HG03432 (cell line): ENCODE data around the gene ADGRA1.
"Not testable (repeated sequence)": the region's sequence is repeated elsewhere in the genome, so short reads cannot be mapped to it uniquely, and the experiment has no call there.

Source experiments
- ATAC-seq: cut with Tn5 transposase; IDR thresholded peaks from one replicate; pipeline ENCODE4 v1.9.1; 2021; ENCODE audit warnings: mild to moderate bottlenecking, moderate library complexity; ENCODE audit not compliant: unreplicated experiment

Gene ADGRA1, protein sequence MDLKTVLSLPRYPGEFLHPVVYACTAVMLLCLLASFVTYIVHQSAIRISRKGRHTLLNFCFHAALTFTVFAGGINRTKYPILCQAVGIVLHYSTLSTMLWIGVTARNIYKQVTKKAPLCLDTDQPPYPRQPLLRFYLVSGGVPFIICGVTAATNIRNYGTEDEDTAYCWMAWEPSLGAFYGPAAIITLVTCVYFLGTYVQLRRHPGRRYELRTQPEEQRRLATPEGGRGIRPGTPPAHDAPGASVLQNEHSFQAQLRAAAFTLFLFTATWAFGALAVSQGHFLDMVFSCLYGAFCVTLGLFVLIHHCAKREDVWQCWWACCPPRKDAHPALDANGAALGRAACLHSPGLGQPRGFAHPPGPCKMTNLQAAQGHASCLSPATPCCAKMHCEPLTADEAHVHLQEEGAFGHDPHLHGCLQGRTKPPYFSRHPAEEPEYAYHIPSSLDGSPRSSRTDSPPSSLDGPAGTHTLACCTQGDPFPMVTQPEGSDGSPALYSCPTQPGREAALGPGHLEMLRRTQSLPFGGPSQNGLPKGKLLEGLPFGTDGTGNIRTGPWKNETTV

DNA sequence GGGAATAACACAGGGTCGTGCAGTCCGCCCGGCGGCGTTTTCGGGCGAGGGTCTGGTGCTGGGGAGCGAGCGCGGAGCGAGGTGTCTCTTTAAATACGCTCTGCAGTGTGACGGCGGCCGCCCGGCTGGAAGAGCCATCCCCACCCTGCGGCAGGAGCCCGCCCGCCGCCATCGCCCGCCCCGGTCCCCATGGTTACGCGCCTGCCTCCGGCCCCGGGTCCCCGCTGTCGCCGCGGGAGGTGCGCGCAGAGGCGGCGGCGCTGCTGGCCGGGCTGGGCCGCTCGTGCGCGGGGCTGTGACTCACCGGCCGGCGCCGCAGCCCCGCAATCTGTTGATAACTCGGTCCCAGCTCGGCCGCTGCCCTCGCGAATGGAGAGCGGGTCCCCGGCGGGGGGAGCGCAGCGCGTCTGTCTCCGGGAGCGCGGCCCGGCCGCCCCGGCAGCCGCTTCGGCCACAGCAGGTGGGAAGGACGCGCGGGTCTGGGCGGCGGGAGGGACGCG, at the start of gene ADGRA1:
Gene ADGRA1 (plus strand): TSS at position 246 of the 500 bp plus-strand sequence. CDS start 986 bp downstream, outside the sequence.
- ATAC-seq: no peak

DNA sequence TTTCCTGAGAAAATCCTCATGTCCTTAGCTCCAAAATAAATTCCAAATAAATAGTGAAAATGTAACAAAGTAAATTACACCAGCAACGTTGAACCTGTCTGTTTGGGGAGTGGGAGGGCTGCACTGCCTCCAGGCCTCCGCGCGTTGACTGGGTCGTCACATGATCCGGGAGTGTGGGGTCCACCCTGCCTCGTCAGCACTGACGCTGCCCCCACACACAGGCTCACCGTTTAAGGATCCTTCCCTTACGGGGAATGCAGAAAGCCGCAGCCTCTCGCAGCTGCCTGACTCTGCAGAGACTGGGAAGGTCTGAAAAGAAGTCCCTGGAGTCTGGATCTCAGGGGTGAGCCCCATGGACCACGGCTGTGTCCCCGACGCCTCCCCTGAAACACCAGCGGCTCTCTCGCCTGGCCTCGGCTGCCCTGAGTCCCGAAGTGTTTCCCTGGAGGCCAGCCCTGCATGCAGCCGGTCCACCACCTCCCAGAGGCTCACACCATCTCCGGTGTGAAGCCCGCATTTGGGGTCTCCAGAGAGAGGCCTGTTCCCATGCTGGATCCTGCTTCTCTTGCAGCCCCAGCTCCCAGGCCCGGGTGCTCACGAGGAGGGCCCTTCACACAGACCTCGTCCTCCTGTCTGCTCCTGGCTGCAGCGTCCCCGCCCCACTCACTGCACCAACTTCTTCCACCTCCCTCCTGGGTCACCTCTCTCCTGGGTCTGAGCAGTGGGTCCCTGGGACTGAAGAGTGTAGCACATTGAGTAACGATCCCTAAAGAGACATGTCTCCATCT, 49.5 kb upstream of the ADGRA1 start:
- no peak for ATAC-seq

DNA sequence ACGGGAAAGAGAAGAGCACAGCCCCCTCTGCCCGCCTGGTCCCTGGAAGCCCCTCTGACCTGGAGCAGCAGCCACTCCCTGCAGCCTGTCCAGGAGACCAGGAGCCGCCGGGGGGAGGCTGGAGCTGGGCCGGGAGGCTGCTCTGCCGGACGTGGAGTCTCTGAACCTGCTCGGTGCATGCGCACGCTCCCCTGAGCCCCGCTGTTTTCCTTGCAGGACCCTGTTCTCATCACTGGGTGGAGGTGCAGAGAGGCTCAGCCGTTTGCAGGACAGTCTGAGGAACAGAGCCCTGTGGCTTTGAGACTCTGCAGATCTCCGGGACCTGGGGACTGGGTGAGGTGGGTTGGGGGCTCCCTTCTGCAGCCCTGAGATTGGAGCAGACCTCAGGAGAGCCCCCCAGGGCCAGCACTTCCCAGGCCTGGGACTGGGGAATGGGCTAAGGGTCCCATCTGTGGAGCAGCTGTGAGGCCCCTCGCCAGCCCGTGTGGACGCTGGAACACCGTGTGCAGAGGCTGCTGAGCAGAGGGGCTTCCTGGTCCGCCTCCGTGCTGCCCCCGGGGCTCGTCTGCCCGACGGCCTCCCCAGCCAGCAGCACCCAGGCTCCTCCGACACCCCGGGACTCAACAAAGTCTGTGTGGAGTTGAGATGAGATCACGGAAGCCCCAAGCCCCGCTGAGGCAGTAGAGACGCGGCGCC, 48.5 kb upstream of the ADGRA1 start:
- no peak for ATAC-seq

DNA sequence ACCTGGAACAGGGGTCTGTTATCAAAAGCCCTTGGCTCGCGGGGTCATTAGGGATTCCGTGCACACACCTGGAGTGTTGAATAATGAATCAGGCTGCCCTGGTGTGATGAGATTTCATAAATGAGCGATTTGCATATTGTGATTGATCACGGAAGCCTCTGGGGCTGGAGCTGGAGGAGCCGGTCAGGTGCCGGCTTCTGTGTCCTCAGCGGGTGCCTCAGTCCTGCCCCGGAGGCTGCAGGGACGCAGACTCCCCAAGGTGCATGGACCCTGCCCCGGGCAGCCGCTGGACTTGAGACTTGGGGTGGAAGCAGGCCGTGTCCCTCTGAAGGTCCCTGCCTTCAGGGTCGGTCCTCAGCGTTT, 47.9 kb upstream of the ADGRA1 start:
- no peak for ATAC-seq

DNA sequence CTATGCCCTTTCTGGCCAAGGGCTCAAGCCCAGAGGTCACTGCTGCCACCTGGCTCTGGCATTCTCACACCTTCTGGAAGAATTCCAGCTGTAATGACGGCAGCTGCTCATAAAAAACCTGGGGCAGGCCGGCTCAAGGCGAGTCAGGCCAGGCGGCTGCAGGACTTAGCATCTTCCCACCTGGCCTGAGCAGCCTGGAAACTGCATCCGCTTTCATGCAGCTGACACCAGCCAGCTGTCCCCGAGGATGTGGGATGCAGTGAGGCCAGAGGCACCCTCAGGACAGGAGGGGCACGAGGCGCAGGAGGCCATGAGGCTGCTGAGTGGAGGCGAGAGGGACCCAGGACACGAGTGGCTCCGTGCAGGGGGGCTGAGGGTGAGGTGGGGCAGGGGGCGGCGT, 47.5 kb upstream of the ADGRA1 start:
- ATAC-seq: no peak

DNA sequence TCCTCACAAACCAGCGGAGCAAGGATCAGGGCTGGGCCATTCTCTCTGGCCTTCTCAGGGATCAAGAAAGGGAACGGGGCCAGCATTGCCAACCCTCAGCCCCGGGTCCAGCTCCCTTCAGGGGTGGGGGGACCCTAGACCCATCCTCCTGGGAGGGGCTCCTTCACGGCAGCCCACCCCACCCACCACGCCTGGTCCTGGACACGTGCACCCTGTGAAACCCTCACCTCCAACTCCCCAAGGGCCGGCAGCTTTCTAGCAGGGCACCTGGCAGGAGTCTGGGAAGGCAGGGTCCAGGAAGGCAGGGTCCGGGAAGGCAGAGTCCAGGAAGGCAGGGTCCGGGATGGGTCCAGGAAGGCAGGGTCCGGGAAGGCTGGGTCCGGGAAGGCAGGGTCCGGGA, 46.6 kb upstream of the ADGRA1 start:
- ATAC-seq: no peak

DNA sequence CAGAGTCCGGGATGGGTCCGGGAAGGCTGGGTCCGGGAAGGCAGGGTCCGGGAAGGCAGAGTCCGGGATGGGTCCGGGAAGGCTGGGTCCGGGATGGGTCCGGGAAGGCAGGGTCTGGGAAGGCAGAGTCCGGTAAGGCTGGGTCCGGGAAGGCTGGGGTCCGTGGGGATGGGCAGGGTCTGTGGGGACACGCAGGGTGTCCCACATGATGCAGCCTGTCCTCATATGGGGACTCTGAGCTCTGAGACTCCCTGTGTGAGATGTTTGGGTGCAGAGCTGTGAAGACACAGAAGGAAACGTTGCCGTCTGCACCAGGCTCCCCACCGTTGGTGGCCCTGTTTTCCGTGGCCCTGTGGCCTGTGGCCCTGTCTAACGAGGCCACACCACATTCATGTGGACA, 45.7 kb upstream of the ADGRA1 start:
- no peak for ATAC-seq

DNA sequence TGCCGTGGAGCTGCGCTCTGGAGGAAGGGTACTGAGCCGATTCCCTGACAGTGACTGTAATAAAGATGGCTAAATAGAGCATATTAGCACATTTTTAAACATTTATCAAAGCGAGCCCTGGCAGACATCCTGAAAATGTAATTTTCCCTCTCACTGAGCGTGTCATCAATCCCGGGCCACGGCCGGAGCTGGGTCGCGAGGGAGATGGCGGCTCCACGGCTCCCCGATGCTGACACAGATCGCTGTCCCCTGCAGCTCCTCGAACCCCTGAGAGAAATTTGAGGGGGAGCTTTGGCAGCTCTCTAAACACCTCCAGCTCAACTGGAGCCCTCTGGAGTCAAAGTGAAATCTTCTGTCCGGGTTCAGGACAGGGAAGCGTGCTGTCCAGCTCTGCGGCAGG, 44.9 kb upstream of the ADGRA1 start:
- no peak for ATAC-seq

DNA sequence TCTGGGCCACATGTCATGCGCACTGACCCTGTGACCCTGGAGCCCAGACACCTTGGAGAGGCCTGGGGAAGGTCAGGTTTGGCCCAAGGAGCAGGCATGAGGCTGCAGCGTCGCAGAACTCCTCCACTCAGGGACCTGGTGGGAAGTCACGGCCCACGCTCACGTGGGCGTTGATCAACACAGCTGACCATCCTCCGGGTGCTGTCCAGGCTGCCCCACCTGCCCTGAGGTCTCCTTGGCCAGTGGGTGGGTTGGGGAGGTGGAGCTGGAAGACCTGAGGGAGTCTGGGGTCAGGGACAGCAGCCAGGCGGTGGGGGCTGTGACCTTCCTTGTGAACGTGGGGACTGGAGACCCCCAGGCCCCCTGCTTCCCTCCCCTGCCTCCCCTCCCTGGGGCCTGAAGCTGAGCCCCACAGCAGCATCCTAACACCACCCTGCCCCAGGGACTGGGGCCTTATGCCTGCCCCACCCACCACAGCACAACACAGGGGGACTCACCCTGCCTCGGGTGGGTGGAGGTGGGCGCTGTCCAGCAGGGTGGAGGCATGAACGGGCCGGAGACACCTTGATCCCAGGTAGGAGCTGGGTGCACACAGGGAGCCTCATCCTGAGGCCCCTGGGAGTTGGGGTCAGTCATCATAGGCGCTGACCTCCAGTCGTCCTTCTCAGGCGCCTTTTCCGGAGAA, 44.0 kb upstream of the ADGRA1 start:
- no peak for ATAC-seq

DNA sequence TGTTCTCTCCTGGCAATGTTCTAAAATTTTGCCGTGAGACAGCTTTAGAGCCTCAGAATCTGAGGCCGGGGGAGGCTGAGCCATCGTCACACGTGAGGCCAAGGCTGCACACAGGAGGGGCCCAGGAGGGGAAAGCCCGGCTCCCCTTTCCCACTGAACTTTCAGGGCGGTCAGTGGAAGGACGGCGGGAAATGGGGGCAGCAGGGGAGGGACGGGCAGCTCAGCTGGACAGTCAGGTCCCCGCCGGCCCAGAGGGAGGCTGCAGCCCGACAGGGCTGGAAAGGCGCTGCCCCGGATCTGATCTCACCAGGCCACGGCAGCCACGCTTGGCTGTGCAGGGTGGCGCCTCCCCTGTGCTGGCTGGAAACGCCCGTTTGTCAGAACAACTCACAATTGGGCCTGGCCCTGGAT, 43.3 kb upstream of the ADGRA1 start:
- no peak for ATAC-seq

DNA sequence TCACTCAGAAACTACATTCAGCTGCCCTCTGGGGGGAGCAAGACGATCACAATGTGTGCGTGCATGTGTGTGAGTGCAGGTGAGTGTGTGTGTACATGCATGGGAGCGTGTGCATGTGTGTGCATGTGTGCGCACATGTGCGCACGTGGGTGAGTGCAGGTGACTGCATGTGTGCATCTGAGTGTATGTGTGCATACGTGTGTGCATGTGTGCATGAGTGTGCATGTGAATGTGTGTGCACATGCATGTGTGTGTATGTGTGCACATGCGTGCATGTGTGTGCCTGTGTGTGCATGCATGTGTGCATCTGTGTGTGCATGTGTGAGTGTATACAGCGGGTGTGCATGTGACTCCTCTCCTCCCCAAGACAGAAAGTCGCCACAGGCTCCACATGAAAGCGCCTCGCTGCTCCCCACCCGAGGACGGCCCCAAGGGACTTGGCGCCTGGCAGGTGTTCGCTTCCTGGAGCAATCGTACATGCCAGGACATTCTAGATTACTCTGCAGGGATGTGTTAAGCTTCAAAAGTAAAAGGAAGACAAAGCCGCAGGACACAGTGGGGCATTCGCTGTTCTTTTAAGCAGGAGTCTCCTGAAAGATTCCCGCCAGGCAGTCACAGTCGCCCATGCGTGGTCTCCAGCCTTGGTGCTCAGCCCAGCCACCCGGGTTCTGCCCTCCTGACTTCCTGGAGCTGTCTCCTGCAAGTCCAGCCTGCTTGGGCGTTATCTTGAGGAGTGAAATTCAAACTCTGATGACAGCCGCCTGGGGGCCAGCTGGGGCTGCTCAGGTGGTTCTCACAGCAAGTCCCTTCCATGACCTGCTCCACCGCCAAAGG, 42.0 kb upstream of the ADGRA1 start:
- no peak for ATAC-seq

DNA sequence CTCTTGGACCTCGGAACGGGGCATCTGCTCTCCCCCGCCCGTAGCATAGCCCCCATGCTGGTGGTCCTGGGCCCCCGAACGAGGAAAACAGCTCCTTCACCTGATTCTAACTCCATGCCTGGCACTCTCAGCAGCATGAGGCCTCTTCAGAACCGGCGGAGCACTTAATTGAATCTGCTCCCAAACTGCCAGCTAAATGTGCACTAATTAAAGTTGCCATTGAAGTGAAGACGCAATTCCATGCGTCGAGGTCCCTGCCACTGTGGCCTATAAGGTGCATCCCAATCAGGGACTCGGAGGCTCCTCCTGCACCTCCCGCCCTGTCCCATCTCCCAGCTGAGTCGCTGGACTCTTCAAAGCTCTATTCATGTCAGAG, 41.3 kb upstream of the ADGRA1 start:
- no peak for ATAC-seq

DNA sequence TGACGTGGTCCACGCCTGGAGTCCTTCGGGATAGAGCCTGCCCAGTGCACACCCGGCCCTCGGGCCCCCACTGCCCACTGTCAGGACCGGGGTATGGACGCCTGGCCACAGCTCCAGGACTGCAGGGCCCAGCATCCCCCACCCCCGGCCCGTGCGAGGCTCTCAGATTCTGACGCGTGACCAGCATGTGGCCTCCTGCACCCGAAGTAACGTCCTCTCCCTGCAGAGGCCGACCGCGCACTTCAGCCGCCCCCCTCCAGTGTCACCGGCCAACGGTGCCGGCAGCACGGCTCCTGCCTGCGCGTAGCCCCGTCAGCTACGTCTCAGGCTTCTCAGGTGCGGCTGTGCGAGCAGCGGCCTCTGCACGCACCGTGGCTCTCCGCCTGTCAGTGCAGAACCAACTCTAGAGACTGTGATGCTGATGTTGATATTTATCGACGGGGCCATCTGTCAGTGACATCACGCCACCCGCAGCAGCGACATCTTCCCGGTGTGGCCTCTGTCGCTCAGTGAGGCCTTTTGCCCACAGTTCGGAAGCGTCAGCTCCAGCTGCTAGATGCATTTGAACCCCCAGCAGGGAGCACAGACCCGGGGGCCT, 40.1 kb upstream of the ADGRA1 start:
- no peak for ATAC-seq

DNA sequence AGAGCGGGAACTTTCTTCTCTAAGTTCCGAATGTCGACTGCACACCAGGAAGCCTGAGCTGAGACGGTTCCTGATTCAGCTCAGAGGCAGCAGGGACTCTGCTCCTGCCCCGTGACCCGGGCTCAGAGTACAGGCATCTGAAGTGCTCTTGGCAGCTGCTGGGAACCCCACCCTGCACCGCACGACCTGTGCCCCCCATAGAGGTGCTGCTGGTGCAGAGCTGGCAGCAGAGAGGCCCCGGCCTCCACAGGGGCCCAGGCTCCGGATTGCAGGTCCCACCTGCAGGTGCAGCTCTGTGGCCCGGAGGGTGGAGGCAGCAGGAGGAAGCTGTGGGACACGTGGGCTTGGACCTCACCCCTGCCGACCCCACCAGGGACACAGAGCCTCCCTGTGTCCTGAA, 39.5 kb upstream of the ADGRA1 start:
- no peak for ATAC-seq

DNA sequence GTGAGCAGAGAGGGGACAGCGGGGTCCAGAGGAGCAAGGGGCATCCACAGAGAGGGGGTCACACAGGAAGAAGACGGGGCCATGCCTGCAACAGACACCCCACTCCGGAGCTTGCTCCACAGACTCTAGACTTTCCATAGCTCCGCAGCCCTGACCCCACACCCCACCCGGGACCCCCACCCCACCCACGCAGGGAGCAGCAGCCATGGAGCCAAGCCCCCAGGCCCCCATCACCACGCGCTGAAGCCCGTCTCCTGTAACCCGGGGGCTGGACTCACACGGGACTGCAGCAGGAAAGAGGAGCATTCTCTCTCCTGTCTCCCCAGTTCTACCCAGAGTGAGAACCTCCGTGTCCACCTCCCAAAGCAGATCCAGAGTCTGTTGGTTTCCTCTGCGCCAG, 38.8 kb upstream of the ADGRA1 start:
- ATAC-seq: no peak

DNA sequence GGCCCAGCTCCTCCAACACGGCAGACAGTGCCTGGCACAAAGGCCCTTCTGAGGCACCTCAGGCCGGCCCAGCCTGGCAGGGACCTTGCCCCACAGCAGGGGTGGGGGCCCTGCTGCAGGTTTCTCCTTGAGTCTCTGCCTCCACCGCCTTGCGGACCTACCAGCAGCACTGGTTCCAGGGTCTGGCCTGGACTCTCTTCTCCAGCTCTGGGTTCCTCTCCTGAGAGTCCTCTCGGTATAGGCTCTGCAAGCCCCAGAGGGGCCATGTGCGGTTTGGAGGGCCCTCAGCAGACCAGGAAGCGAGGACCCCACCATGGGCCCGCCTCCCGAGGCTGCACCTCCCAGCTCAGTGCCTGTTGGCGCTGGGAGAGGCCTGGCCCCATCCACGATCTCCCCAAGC, 38.1 kb upstream of the ADGRA1 start:
- ATAC-seq: no peak

DNA sequence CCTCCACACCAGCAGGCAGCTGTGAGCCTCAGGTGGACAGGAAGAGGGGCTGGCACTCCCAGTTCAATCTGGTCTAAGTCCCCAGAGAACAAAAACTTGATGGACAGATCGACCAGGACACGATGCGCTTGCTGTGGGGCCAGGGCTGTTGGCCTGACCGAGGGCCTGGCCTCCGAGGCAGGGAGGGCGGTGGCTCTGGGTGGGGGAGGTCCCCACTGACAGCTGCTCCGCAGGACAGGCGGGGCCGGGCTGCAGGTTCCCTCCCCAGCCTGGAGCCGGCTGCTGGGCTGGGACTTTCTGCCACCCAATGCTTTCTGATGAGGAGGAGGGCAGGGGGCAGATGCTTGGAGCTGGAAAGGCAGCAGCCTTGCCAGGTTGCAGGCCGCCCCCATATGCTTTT, 37.4 kb upstream of the ADGRA1 start:
- ATAC-seq: no peak

DNA sequence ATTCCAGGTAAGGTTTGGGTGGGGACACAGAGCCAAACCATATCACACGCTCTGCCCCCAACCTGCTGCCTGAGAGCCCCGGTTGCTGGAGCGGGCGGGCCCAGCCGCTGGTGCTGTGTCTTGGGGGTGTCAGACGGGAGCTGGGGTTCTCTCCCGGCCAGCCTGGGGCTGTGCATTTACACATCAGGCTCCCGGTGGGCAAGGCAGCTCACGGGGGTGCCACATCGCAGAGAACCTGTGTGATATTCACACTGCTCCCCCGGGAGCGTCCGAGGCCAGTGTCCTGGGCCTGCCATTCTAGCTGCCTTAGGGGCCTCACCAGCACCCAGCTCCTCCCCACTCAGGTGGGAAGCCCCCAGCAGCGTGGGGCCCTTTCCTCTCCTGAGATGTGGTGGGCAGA, 35.6 kb upstream of the ADGRA1 start:
- no peak for ATAC-seq

DNA sequence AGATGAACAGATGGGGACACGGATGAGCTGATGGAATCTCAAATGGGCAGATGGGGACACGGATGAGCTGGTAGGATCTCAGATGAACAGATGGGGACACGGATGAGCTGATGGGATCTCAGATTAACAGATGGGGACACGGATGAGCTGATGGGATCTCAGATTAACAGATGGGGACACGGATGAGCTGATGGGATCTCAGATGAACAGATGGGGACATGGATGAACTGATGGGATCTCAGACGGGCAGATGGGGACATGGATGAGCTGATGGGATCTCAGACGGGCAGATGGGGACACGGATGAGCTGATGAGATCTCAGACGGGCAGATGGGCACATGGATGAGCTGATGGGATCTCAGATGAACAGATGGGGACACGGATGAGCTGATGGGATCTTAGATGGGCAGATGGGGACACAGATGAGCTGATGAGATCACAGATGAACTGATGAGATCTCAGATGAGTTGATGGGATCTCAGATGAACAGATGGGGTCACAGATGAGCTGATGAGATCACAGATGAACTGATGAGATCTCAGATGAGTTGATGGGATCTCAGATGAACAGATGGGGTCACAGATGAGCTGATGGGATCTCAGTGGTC, 34.1 kb upstream of the ADGRA1 start:
- not testable (repeated sequence) for ATAC-seq
